Measurements from ENCODE around the gene MAP3K19.

DNA sequence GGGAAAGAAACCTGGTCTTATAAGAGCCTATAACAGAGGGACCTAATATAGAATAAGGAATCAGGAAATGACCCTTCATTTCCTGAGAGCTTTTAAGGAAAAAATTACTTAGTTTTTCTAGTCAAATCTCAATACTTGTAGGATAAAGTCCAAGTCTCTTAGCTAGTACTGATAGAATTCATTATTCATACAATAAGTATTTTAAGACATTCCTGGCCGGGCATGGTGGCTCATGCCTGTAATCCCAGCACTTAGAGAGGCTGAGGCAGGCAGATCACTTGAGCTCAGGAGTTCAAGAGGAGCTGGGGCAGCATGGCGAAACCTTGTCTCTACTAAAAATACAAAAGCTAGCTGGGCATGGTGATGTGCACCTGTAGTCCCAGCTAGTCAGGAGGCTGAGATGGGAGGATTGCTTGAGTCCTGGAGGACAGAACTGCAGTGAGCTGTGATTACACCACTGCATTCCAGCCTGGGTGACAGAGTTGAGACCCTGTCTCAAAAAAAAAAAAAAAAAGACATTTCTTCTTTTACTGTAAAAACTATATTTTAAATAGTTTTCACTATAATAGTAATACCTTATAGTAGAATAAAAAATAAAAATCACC lies 8.0 kb upstream of the MAP3K19 start:
- TF ChIP-seq, protein P1, sequence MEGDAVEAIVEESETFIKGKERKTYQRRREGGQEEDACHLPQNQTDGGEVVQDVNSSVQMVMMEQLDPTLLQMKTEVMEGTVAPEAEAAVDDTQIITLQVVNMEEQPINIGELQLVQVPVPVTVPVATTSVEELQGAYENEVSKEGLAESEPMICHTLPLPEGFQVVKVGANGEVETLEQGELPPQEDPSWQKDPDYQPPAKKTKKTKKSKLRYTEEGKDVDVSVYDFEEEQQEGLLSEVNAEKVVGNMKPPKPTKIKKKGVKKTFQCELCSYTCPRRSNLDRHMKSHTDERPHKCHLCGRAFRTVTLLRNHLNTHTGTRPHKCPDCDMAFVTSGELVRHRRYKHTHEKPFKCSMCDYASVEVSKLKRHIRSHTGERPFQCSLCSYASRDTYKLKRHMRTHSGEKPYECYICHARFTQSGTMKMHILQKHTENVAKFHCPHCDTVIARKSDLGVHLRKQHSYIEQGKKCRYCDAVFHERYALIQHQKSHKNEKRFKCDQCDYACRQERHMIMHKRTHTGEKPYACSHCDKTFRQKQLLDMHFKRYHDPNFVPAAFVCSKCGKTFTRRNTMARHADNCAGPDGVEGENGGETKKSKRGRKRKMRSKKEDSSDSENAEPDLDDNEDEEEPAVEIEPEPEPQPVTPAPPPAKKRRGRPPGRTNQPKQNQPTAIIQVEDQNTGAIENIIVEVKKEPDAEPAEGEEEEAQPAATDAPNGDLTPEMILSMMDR (optimal IDR thresholded peaks at IDR 0.05 in 1 of 3, IDR thresholded peaks at IDR 0.05 in 1 of 3, conservative IDR thresholded peaks at IDR 0.05 in 1 of 3; ENCODE audit: extremely low read depth in 1 of 3, insufficient read depth in 2 of 3, low read length in 3 of 3) = no peak
- TF ChIP-seq EZH2 (IDR thresholded peaks at IDR 0.05; ENCODE audit: low read length) = no peak
